GM18909 (cell line): Measurements from ENCODE around the gene SIAE.

Experiments used
- ATAC-seq: cut with Tn5 transposase; IDR thresholded peaks from one replicate; pipeline ENCODE4 v1.9.1; 2021; ENCODE audit warnings: mild to moderate bottlenecking; ENCODE audit not compliant: unreplicated experiment, poor library complexity

The SIAE gene

DNA sequence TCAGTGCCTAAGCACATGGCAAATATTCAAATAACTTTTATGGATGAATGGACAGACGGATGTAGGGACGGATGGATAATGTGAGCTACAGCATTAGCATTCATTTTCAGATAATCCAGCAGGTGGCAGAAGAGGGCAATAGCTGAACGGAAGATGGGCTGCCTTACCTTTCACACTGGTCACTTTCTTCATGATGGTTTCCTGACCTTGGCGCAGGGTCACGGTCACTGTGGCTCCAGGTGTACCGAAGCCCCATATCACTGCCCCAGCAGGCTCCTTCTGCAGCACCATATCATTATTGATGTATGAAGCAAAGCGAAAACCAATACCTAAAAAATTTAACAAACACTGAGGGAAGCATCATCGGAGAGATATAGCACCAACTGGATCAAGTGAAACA is 4.3 kb downstream of the SIAE start:
- peak; percentile 33 for ATAC-seq

DNA sequence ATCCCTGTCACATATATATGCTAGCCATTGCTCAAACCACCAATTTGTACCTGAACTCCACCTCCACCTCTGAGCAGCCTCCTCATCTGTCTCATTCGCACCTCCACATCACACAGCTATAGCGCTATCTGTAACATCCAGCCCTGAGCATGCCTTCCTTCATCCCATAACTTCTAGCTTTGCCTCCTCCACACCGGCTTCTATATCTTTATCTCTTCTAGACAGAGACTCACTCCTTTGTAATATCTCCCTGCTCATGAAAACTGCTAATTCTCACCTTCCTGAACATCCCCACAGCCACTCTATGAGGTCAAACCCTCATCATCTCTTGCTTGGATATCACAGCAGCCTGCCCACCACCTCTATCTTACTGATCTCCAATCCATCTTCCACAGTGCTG is 5.9 kb downstream of the SIAE start:
- ATAC-seq, result no peak

DNA sequence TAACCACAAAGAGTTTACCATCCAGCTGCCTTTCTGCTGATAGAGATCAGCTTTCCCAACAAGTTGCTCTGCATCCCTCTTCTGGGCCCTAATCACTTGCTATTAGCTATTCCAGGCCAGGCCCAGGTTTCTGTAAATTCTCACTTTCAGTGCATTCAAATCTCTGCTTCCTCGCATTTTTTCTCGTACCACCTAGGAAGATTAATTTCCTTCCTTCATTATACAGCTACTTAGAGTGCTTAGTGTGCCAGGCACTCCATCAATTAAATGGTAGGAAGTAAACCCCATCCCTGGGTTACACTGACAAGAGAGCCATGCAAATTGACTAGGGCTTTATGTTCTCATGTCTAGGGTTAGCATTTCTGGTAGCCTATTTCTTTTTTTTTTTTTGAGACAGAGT is 9.7 kb downstream of the SIAE start:
- no peak for ATAC-seq

DNA sequence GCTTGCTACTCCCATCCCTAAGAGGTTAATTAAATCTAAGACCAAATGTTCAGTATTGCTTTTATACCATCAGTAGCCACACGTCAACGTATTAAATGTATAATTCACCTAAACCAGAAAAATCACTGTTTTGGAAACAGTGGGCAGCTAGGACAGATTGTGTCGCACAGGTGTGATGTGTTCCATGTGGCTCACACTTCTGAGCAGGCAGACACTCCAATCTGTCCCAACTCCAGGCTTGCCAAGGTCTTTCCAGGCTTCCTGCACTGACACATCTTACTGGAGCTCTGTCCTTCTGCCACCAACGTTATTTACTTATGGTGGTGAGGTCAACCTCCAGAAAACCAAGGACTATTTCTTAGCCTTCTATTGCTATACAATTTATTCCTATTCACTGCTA is 11.4 kb downstream of the SIAE start:
- ATAC-seq, result no peak

DNA sequence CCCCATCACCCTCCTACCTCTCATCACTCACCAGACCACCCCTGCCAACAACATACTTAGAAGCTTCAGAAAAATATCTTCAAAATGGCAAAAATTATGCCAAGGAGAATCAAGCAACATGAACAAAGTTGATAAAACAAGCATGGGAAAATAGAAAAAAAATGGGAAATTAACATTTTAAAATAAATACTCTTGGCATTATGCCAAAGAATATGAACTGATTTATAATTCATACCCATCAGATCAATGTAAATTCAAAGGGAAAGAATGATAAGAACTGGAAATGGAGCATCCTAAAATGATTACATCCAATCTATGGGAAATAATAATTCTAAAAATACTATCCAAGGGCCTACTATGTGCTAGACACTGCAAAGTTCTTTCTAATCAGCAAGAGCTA is 12.0 kb downstream of the SIAE start:
- no peak for ATAC-seq

DNA sequence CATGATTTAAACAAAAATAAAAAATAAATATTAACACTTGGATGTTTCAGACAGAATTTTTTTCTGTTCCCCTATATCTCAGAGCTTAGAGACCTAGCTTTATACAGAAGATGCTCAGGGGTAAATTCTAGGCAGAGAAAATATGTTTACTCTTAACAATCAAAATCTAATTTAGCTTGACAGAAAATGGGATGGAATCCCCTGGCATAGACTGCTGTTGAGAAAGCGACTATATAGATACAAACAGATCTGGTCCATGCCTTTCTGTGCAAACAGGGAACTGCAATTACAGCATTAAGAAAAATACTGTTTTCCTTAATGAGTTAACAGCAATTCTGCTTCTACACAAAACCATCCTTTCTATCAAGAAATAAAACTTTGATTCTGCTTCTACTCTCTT is 14.6 kb downstream of the SIAE start:
- no peak for ATAC-seq

DNA sequence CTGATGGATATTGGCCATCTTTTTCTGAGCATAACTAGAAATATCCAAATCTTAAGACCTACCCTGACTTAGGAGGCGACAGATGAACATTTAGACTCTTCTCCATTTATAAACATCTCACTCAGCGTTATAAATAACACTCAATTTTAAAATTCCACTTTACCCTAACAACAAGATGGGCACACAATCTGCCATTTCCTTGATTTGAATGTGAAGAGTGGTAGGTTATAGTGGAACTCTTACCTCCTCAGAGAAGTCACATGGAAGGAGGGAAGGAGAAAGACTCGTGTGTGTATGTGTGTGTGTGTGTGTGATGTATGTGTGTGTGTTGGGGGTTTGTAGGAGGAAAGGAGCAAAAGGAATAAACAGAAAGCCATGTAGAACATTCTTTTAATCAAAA is 15.0 kb downstream of the SIAE start:
- no peak for ATAC-seq

DNA sequence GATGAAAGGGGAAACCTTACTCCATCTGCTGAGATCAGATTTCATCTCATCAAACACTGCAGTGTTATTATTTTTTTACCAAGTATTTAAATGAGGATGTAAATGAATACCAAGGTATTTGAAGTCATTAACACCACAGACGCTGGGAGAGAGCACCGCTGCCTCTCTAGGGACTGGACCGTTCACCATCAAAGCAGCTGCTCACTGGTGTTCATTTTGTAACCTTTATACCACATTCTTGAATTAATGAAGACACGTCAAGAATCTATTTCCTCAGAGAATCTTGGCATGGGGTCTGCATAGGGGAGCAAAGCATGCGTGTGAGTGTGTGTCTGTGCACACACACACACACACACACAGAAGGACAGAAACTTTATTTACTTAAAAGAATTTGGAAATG is 15.6 kb downstream of the SIAE start:
- ATAC-seq, result no peak

DNA sequence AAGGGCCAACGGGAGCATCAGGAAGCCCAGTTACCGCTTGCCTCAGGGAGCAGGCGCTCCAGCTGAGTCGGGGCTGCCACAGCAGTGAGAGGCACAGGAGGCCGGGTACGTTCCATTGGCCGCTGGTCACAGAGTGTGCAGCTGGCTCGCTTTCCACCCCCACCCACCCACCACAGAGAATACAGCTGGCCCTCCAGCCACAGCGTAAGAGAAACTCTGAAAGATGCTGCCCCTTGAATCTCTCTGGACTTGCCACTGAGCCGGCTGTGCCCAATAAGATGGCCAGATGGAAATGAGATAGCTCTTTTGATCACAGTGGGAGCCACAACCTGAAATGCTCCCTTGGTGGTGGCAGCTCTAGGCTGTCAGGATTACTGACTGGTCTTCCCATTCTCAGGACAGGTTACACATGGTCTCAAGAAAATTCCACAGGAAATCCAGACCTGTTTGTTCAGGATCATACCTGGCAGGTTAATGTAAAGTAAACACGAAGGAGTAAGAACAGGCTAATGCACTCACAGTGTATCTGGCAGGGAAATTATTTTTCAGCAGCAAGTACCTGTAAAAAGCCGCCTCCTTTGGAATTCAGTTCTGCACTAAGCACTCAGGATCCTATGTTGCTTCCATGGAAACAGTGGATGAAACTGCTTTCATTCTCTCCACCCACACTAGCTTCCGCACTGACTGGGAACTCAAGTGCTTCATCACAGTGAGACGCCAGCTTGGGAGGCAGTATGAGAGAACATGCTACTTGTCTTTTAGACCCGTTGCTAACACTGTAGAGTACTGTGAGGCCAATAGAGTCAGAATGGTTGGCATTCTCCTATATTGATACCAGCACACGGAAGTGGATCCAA is 16.5 kb downstream of the SIAE start:
- no peak for ATAC-seq

DNA sequence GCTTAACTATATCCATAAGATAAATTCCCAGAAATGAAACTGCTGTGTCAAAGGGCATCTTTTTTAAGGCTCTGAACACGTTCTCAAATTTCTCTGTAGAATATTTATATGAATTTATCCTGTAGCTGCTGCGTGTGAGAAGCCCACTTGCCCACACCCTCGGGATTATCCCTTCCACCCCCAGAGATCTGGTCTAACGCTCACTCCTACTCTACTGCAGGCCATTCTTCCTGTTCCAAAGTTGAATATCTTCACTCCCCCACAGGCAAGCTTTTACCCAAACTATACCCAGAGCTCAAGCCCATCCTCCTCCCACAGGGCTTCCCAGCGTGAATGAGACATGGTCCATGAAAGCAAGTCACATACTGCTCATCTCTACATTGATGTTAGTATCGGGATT is 24.9 kb downstream of the SIAE start:
- no peak for ATAC-seq

DNA sequence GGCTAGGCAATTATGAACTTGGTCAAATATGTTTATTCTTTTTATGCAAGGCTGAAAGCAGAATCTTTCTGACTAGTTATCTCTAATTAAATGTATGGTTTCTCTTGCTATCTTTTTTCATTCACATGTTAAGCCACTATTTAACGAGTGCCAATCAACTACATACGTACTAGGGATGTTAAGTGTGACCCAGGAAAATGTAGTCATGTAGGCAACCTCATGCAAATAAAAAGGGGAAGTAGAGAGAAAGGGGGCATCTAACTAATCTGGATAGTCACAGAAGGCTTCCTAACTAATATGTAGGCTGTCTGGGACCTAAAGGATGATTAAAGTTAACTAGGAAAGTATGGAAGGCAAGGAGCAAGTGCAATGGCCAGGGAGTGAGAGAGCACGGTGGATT is 27.4 kb downstream of the SIAE start:
- ATAC-seq, result peak; percentile 66

DNA sequence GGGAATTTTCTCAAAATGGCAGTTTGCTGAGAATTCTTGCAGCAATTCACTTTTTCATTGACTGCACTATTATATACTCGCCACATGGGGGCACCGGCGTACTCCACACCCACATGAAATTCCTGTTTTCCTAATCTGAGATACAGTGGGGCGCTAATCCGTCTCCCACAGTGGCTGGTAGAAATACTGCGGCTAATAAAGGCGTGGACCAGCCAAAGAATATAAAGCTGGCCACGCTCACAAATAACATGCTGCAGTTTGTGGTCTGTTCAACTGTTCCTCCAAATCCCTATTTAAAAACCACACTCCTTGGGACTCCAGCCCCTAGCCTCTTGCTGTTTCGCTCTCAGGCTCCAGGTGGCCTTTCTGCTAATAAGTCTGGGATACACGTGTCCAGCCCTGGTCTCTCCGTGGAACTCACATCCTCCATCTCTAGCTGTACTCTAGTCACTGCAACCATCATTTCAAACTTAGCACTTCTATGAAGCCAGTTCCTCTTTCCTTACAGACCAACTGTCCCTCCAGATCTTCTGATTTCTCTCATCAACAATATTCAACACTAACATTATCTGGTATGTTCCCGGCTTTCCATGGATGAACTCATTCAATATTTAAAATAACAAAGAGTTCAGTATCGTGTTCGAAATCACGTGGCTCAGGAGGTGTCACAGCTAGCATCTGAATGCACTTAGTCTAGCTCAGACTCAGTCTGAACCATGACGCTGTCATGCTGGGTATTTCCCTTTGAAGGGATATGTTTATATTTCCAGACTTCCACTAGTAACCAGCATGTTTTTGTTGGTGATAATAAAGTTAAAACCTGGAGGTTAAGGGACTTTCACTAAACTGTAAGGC is 28.9 kb downstream of the SIAE start:
- peak; percentile 59 for ATAC-seq

DNA sequence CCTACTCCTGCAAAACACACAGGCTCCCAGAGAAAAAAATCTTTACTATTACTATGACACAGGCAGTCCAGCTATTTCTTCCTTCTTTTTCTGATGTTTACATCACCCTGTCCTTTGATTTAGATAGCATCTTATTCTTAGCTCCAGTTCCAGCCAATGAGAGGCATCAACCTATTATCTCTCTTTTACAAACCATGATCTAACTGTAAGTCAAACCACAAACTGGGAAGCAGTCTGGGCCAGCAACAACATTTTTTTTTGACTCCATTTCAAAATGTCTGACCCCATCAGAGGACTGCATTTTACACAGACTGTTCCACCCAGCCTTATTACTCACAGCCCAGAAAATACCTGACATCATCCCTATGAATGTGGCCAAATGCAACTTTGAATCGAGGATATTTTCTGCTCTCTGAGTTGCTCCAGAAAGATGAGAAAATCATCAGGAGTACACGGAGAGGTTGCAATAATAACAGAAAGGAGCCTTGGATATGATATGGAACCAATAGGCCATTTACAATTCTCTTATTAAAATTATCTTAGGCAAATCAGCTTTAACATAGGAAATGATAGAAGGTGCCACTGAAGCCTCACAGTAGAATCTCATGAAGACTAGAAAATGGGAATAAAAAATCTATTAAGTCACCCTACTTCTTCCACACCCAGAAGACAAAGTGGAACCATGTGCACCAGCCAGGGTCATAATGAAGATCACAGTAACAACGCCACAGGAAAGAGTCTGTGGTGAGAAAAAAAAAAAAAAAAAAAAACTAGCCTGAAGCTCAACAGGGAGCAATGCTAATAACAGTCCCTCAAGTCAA is 29.7 kb downstream of the SIAE start:
- ATAC-seq, result no peak

DNA sequence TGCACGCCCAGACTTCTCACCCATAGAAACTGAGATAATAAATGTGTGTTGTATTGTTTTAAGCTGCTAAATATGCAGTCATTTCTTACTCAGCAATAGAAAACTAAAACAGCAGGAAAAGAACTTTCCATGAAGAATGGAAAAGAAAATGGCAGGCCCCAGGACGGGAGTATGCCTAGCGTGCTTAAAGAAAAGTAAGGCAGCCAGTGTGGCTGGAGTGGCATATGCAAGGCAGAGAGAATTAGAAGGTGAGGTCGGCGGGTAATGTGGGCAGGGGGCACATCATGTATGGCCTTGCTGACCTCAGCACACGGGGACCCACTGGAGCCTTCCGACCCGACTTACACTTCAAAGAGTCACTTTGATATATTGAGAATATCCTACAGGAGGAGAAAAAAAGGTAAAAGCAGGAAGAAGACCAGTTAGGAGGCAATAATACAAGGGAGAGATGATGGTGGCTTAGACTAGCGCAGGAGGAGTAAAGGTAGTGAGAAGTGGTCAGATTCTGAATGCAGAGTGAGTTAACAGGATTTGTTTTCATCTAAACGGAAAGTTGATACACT is 30.4 kb downstream of the SIAE start:
- no peak for ATAC-seq

DNA sequence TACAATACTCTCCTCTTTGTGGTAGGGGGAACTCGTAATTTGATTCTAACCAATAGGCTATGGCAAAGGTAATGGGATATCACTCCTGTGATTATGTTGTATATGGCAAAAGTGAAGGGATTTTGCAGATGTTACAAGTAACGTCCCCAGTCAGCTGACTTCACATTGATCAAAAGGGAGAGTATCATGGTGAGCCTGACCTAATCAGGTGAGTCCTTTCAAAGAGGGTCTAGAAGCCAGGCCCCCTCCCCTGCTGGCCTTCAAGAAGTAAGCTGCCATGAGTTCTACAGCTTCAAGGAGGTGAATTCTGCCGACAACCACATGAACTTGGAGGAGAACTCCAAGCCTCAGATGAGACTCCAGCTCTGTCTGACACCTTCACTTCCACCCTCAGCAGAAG is 30.9 kb downstream of the SIAE start:
- no peak for ATAC-seq

DNA sequence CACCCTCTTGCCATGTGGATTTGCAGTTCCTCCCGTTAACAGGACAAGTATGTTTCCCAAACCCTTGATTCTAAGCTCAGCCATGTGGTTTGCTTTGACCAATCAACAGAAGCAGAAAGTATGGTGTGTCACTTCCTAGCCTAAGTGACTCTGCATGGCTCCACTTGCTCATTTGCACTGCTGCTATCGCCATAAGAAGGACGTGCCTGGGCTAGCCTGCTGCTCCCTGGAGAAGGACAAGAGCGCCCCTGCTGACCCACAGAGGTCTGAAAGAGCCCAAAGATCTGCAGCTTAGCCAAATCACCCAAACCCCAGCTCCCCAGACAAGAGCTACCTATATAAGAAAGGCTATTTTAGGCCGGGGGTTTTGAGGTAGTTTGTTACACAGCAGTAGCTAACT is 32.9 kb downstream of the SIAE start:
- ATAC-seq, result no peak

DNA sequence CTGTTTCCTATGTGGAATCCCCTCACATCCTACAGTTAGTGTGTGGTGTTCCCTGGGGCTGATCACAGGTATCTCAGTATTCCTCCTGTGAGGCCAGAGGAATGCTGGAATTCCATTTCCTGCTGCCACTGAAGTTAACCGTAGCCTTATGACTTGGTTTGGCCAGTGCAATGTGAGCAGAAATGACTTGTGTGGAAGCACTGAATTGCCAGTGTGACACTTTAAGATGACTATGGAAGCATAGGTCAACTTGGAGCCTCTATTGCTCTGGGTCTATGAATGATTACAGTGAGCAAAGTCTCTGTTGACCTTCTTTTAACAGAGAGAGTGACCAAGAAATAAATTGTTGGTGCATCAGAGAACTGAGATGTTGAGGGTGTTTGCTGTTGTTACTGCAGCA is 34.4 kb downstream of the SIAE start:
- ATAC-seq, result no peak

DNA sequence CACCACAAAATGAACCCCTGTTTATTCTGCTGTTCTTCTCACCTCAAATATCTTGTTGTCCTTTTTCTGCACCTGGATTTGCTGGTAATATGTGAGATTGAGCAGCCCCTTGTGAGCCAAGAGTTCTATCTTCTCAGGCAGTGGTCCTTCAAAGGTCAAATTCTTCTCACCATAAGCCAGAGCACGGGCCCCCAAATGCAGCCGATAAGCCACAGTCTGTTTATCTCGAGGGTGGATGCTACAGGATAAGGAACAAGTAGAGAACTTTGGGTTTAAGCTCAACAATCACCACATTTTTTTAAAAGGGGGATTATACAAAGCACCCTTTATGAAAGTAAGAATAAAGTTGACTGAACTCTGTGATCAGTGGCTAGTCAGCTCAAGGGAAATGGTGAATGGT is 35.0 kb downstream of the SIAE start:
- ATAC-seq, result no peak

DNA sequence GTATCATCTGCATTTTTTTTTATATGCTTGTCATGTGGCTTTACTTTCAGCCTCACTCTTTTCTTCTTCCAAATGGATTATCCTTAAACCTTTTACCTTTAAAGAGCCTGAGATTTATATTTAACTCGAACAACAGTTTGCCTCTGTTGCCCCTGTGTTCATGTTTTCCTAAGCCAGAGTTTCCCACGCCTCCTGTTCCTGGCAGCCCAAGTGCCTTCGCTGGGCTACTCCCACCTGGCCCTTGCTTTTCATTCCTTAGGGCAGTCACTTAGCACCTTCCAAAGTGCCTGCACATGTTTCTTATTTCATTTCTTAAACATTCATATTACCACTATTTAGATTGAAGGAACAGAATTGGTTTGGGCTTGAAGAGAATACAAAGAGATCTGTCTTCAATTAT is 37.6 kb downstream of the SIAE start:
- ATAC-seq, result no peak

DNA sequence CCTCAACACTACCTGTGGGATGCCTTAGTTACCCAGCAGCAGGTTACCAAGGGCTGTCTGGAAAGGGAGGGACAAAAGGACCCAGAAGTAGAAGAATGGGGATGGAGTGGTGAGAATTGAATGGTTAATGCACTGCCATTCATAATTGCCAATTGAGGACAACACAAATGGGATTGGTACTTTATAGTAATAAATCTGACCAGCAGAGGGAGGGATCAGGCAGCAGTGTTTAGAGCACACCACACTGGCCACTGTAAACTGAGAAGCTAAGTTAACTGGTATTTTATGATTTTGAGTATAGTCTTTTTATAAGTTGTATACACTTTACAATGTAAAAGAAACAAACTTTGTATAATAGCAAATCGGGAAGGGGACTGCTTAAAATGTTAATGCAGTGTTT is 40.2 kb downstream of the SIAE start:
- ATAC-seq, result no peak

DNA sequence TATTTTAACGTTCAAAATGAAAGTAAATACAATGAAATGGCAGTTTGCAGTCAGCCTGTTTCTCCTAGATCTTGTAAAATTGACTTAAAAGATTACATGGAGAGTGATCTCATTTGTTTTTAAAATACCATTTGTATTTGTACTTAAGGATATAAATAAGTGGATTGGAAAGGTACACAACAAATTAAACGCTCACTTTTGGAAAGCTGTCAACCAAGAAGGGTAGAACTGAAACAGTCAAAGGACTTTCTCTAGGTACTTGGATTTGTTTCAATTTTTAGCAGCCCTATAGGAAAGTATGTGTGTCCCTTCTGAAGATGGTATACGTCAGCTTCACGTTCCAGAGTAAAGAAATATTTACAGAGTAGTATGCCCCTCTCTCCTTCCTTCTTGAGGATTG is 43.6 kb downstream of the SIAE start:
- no peak for ATAC-seq
